GM12878 (cell line): ENCODE measurements around the gene EDN2. TPM values are rescaled to one million over a fixed set of nuclear protein-coding genes. Genes with fewer than 3 reads are reported as not detected.

Source experiments
- ATAC-seq: fragments of 200-7000 bp; cut with Tn5 transposase; 3 replicates; pipeline ENCODE4 v1.9.1; 2020; ENCODE audit warnings: mild to moderate bottlenecking, moderate library complexity
- BruUV-seq: library from RNA; stranded (reverse); fragments of 400-500 nt; replicated peaks from 2 replicates; lab custom pipeline; 2021; lab: Mats Ljungman, UMichigan
- CTCF ChIA-PET: fragments of 300-600 bp; sonication (Branson Sonifier 250); formaldehyde crosslinking; extraction: SDS; loops from one replicate; lab custom pipeline; 2021; ENCODE audit warnings: inconsistent platforms; lab: Yijun Ruan, JAX
- POLR2A ChIA-PET: fragments of 350-600 bp; formaldehyde crosslinking; extraction: SDS; loops from one replicate; lab custom pipeline; 2021; ENCODE audit warnings: inconsistent platforms; lab: Charles Lee
- RAD21 ChIA-PET: fragments of 300-600 bp; sonication (Branson Sonifier 250); formaldehyde crosslinking; loops from one replicate; lab custom pipeline; 2023; ENCODE audit warnings: antibody characterized with exemption; ENCODE audit not compliant: unreplicated experiment; lab: Charles Lee
- SMC1A ChIA-PET: fragments of 300-600 bp; sonication (Branson Sonifier 250); formaldehyde crosslinking; loops from one replicate; lab custom pipeline; 2023; ENCODE audit not compliant: unreplicated experiment, uncharacterized antibody; lab: Charles Lee
- DNase-seq: peaks from one replicate; pipeline ENCODE4 v3.0.0-alpha.2; 2011; ENCODE audit warnings: low read depth, low spot score
- FAIRE-seq: peaks from 3 replicates; lab custom pipeline; 2011; peaks lifted over from hg19 to GRCh38; lab: Jason Lieb, UNC
- H2AFZ ChIP-seq: 2 replicates; pipeline ENCODE4 v1.6.0; 2011; ENCODE audit warnings: low read depth, low read length, control low read depth; ENCODE audit not compliant: control insufficient read depth
- H3K27ac ChIP-seq: 2 replicates; pipeline ENCODE4 v1.5.1; 2011; ENCODE audit warnings: control low read depth; ENCODE audit not compliant: control insufficient read depth, insufficient read depth
- H3K27me3 ChIP-seq, 2 experiments: replicated peaks in 1 of 2; 2 replicates each; pipeline versions ENCODE4 v1.6.0 to v1.6.1; 2011; ENCODE audit warnings: low read length in 1 of 2; ENCODE audit not compliant: control insufficient read depth in 2 of 2, insufficient read depth in 2 of 2
- H3K36me3 ChIP-seq, 2 experiments: 2 replicates each; pipeline ENCODE4 v1.5.1; 2011; ENCODE audit warnings: low read length in 1 of 2; ENCODE audit not compliant: control insufficient read depth in 2 of 2, insufficient read depth in 2 of 2
- H3K4me1 ChIP-seq: 2 replicates; pipeline ENCODE4 v1.6.1; 2011; ENCODE audit warnings: mild to moderate bottlenecking, low read length, moderate library complexity, mixed read lengths; ENCODE audit not compliant: control insufficient read depth, insufficient read depth
- H3K4me2 ChIP-seq: 2 replicates; pipeline ENCODE4 v1.6.0; 2011; ENCODE audit warnings: control low read depth; ENCODE audit not compliant: control insufficient read depth, insufficient read depth
- H3K4me3 ChIP-seq: fragments of 200-600 bp; sonication (generic); 2 replicates; pipeline ENCODE4 v1.5.1; 2016
- H3K79me2 ChIP-seq: 2 replicates; pipeline ENCODE4 v1.6.0; 2011; ENCODE audit warnings: low read length; ENCODE audit not compliant: control insufficient read depth, insufficient read depth
- H3K9ac ChIP-seq: 2 replicates; pipeline ENCODE4 v1.8.0; 2011; ENCODE audit warnings: low read length, control low read depth, mixed read lengths; ENCODE audit not compliant: control insufficient read depth, insufficient read depth
- H3K9me3 ChIP-seq: replicated peaks from 3 replicates; pipeline ENCODE4 v1.5.1; 2011; ENCODE audit warnings: mild to moderate bottlenecking, low read length; ENCODE audit not compliant: control insufficient read depth, insufficient read depth
- H4K20me1 ChIP-seq: 2 replicates; pipeline ENCODE4 v1.6.0; 2011; ENCODE audit not compliant: control insufficient read depth, insufficient read depth
- CUX1 ChIP-seq: IDR thresholded peaks from 2 replicates; pipeline ENCODE4 v1.6.1; 2012; ENCODE audit warnings: improper control_type of control experiment, low read depth, low read length; ENCODE audit not compliant: insufficient replicate concordance
- FOXM1 ChIP-seq: IDR thresholded peaks from 2 replicates; pipeline ENCODE4 v1.6.1; 2012; ENCODE audit warnings: low read depth, mild to moderate bottlenecking, inconsistent platforms, low read length, moderate library complexity
- JUNB ChIP-seq: IDR thresholded peaks from 2 replicates; pipeline ENCODE4 v1.6.1; 2016; ENCODE audit warnings: antibody characterized with exemption, mild to moderate bottlenecking
- MTA3 ChIP-seq: IDR thresholded peaks from 2 replicates; pipeline ENCODE4 v1.6.1; 2012; ENCODE audit warnings: low read length, inconsistent platforms, borderline replicate concordance
- NFXL1 ChIP-seq: fragments of 450-650 bp; IDR thresholded peaks from 2 replicates; pipeline ENCODE4 v1.6.1; 2017; ENCODE audit warnings: antibody characterized with exemption, mild to moderate bottlenecking, borderline replicate concordance
- NKRF ChIP-seq: fragments of 450-650 bp; conservative IDR thresholded peaks from 2 replicates; pipeline ENCODE4 v1.6.1; 2017; ENCODE audit warnings: mild to moderate bottlenecking, moderate library complexity
- RBBP5 ChIP-seq: fragments of 200-600 bp; sonication (generic); conservative IDR thresholded peaks from 2 replicates; pipeline ENCODE4 v1.6.1; 2016
- SREBF2 ChIP-seq: IDR thresholded peaks from 2 replicates; pipeline ENCODE4 v1.6.1; 2012; ENCODE audit warnings: mild to moderate bottlenecking, low read length
- ZNF24 ChIP-seq: fragments of 450-650 bp; IDR thresholded peaks from 2 replicates; pipeline ENCODE4 v1.6.1; 2017; ENCODE audit warnings: antibody characterized with exemption, mild to moderate bottlenecking
- WGBS: methylation state at CpG from one replicate; pipeline ENCODE4 v1.1.6; 2016; ENCODE audit warnings: low lambda C conversion rate; ENCODE audit not compliant: insufficient replicate concordance, insufficient coverage; ENCODE audit errors: missing lambda C conversion rate; 5-methylcytosine and 5-hydroxymethylcytosine counted together
- in situ Hi-C: fragments of 300-500 bp; cut with MboI; formaldehyde crosslinking; loops from 9 replicates; pipeline ENCODE4 v1.14.3; 2018; ENCODE audit warnings: mixed read lengths
- intact Hi-C: fragments of 100-400 bp; cut with micrococcal nuclease; formaldehyde crosslinking; loops from one replicate; pipeline ENCODE4 v1.14.2; 2022; ENCODE audit not compliant: unreplicated experiment
- polyA plus RNA-seq, 11 experiments: library from polyadenylated mRNA; depleted of rRNA in 4 of 11; unstranded in 6 of 11; stranded (reverse) in 5 of 11; fragments of >200 nt; fragmentation: Nextera tagmentation in 4 of 11; fragmentation: Illumina TruSeq in 1 of 11; extraction: Ambion mirVana in 4 of 11; extraction: Trizol in 1 of 11; gene quantifications; 1 replicate in 1 of 11; 2 replicates in 10 of 11; pipeline versions ENCODE4 v1.2.1 to v1.2.3, GENCODE V29; 2011 to 2016; ENCODE audit warnings: inconsistent platforms in 2 of 11, missing spikeins in 2 of 11, low read depth in 1 of 11
- total RNA-seq, 4 experiments: library from RNA; depleted of rRNA in 3 of 4; stranded (reverse); fragments of >200 nt in 3 of 4; fragmentation: Illumina TruSeq in 1 of 4; extraction: Trizol in 1 of 4; gene quantifications; 2 replicates each; pipeline versions ENCODE4 v1.2.1 to v1.2.3, GENCODE V29; 2013 to 2021
- TF ChIP-seq, protein P1 (sequence below): fragments of 450-650 bp; IDR thresholded peaks from 2 replicates; pipeline ENCODE4 v1.6.1; 2018; ENCODE audit warnings: borderline replicate concordance, mild to moderate bottlenecking; ENCODE audit not compliant: partially characterized antibody
- TF ChIP-seq, protein P2 (sequence below): fragments of 450-650 bp; IDR thresholded peaks from 2 replicates; pipeline ENCODE4 v1.6.1; 2014; ENCODE audit warnings: mild to moderate bottlenecking

Gene EDN2
- total and polyA plus RNA-seq, 10 of the 15 experiments (the other 5 are each of a cell fraction or from before 2014, with no cell fraction given) = 0.11 to 1.5 (median 0.43) TPM; not detected in 1

DNA sequence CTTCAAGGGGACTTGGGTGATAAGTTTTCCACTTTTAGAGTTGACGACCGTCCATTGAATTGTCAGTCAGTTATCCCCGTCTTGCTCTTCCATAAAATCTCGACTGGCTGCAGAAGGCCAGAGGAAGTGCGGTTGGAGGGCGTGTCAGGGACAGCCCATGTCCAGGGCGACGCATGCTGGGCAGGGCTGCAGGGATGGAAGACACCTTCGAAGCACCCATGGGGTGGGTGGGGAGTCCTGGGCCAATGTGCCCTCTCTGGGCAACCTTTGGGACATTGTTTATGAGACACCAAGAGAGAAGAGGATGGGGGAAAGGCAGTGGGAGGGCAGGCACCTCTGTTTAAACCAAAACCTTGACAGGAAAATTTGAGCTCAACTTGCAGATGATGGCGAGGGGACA lies 38.6 kb upstream of the EDN2 start:
- no peak overlapping the region for H3K4me2 ChIP-seq
- BruUV-seq = no TSS peak
- ChIA-PET SMC1A (no interaction called here), CTCF (no interaction called here), RAD21 (no interaction called here), POLR2A (no interaction called here)
- FAIRE-seq = no peak
- no peaks in the 10 kb centered on the region for H3K79me2 ChIP-seq
- no peak overlapping the region for H3K4me3 ChIP-seq
- no peaks in the 10 kb centered on the region for H3K27me3 ChIP-seq
- no peak overlapping the region for H2AFZ ChIP-seq
- no peak for DNase-seq
- no peak overlapping the region for H3K27ac ChIP-seq
- no peaks in the 10 kb centered on the region; the same call in 2 of the 3 replicates for H3K9me3 ChIP-seq
- TF ChIP-seq RBBP5 (no peak), NFXL1 (no peak), FOXM1 (no peak), SREBF2 (no peak), CUX1 (no peak), JUNB (no peak), ZNF24 (no peak), NKRF (no peak), MTA3 (no peak)
- TF ChIP-seq, protein P1, sequence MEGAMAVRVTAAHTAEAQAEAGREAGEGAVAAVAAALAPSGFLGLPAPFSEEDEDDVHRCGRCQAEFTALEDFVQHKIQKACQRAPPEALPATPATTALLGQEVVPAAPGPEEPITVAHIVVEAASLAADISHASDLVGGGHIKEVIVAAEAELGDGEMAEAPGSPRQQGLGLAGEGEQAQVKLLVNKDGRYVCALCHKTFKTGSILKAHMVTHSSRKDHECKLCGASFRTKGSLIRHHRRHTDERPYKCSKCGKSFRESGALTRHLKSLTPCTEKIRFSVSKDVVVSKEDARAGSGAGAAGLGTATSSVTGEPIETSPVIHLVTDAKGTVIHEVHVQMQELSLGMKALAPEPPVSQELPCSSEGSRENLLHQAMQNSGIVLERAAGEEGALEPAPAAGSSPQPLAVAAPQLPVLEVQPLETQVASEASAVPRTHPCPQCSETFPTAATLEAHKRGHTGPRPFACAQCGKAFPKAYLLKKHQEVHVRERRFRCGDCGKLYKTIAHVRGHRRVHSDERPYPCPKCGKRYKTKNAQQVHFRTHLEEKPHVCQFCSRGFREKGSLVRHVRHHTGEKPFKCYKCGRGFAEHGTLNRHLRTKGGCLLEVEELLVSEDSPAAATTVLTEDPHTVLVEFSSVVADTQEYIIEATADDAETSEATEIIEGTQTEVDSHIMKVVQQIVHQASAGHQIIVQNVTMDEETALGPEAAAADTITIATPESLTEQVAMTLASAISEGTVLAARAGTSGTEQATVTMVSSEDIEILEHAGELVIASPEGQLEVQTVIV = no peak
- TF ChIP-seq, protein P2, sequence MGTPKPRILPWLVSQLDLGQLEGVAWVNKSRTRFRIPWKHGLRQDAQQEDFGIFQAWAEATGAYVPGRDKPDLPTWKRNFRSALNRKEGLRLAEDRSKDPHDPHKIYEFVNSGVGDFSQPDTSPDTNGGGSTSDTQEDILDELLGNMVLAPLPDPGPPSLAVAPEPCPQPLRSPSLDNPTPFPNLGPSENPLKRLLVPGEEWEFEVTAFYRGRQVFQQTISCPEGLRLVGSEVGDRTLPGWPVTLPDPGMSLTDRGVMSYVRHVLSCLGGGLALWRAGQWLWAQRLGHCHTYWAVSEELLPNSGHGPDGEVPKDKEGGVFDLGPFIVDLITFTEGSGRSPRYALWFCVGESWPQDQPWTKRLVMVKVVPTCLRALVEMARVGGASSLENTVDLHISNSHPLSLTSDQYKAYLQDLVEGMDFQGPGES = no peak
- H3K4me1 ChIP-seq = no peaks in the 10 kb centered on the region
- in situ Hi-C loops (no loop called here), intact Hi-C loops (no loop called here)
- H3K36me3 ChIP-seq = no peaks in the 10 kb centered on the region; a peak in 2 of 4 replicates
- no peaks in the 10 kb centered on the region for H4K20me1 ChIP-seq
- no peak for ATAC-seq
- H3K9ac ChIP-seq = no peak overlapping the region
- WGBS = 55% methylated on average over 7 of the region's 10 CpGs
